ENCODE data around the gene INPP5A.

Gene INPP5A

DNA sequence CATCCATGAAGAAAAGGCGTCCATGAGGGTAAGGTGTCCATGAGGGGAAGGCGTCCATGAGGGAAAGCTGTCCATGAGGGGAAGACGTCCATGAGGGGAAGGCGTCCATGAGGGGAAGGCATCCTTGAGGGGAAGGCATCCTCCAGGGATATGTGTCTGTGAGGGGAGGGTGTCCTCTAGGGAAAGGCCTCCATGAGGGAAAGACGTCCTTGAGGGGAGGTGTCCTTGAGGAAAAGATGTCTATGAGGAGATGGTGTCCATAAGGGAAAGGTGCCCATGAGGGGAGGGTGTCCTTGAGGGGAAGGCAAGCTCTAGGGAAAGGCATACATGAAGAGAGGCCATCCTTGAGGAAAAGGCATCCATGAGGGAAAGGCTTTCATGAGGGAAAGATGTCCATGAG lies 92.6 kb downstream of the INPP5A start:
- Histone ChIP-seq H3K27me3 (replicated peaks; ENCODE audit: insufficient read depth, low read length) (no peaks in the 10 kb centered on the region), H3K79me2 (ENCODE audit: low read length) (no peaks in the 10 kb centered on the region), H3K36me3 (replicated peaks; ENCODE audit: insufficient read depth, low read length) (no peaks in the 10 kb centered on the region), H2AFZ (ENCODE audit: low read length) (no peak overlapping the region), H3K4me2 (ENCODE audit: low read depth, low read length) (no peak overlapping the region), H3K9me3 (replicated peaks; ENCODE audit: insufficient read depth, low read length) (no peaks in the 10 kb centered on the region), H3K9me2 (replicated peaks; ENCODE audit: insufficient read depth, low read length) (no peaks in the 10 kb centered on the region), H3K27ac (ENCODE audit: low read length) (no peak overlapping the region), H4K20me1 (ENCODE audit: insufficient read depth, low read length) (no peaks in the 10 kb centered on the region), H3K9ac (ENCODE audit: low read length) (no peak overlapping the region), H3K4me3 (ENCODE audit: low read length) (no peak overlapping the region), H3K4me1 (ENCODE audit: low read length) (no peaks in the 10 kb centered on the region), H3F3A (ENCODE audit: insufficient read depth, low read length) (no peaks in the 10 kb centered on the region)
- no peak for DNase-seq
- TF ChIP-seq, protein P1, sequence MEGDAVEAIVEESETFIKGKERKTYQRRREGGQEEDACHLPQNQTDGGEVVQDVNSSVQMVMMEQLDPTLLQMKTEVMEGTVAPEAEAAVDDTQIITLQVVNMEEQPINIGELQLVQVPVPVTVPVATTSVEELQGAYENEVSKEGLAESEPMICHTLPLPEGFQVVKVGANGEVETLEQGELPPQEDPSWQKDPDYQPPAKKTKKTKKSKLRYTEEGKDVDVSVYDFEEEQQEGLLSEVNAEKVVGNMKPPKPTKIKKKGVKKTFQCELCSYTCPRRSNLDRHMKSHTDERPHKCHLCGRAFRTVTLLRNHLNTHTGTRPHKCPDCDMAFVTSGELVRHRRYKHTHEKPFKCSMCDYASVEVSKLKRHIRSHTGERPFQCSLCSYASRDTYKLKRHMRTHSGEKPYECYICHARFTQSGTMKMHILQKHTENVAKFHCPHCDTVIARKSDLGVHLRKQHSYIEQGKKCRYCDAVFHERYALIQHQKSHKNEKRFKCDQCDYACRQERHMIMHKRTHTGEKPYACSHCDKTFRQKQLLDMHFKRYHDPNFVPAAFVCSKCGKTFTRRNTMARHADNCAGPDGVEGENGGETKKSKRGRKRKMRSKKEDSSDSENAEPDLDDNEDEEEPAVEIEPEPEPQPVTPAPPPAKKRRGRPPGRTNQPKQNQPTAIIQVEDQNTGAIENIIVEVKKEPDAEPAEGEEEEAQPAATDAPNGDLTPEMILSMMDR (IDR thresholded peaks at IDR 0.05; ENCODE audit: low read length), result no peak
- no peak for TF ChIP-seq EZH2 (optimal IDR thresholded peaks at IDR 0.05; ENCODE audit: low read depth, low read length)

DNA sequence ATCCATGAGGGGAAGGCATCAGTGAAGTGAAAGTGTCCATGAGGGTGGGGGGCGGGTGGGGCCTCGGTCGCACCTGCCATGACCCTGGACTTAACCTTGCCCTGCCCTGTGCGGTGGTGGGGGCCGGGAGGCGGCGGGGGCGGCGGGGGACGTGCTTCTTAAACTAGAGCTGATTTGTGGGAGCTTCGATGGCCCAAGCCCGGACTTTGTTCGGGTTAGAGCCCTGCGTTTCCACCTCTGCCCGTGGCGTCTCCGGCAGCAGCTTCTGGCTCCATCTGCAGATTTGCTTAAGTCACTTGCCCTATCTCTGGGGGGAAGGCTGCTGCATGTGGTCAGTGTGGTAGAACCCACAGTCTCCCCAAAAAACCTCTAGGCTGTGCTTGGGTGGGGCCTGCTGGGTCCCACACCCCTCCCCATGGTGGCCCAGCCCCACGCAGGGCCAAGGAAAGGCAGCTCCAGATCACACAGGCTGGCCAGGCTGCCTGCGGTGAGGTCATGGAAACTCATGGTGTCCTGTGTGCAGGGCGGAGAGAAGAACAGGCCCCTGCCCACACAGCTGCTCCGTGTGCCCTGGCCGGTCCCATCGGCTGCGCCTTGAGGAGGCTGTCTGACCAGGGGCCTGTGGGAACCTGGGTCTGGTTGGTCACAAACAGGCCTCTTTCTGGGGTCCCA lies 93.2 kb downstream of the INPP5A start:
- Histone ChIP-seq H3K36me3 (replicated peaks; ENCODE audit: insufficient read depth, low read length) (no peaks in the 10 kb centered on the region), H3K9ac (ENCODE audit: low read length) (no peak overlapping the region), H3K27me3 (replicated peaks; ENCODE audit: insufficient read depth, low read length) (no peaks in the 10 kb centered on the region), H3K4me3 (ENCODE audit: low read length) (no peak overlapping the region), H4K20me1 (ENCODE audit: insufficient read depth, low read length) (no peaks in the 10 kb centered on the region), H3K79me2 (ENCODE audit: low read length) (no peaks in the 10 kb centered on the region), H3K4me2 (ENCODE audit: low read depth, low read length) (no peak overlapping the region), H3K9me3 (replicated peaks; ENCODE audit: insufficient read depth, low read length) (no peaks in the 10 kb centered on the region), H3K27ac (ENCODE audit: low read length) (no peak overlapping the region), H3F3A (ENCODE audit: insufficient read depth, low read length) (no peaks in the 10 kb centered on the region), H2AFZ (ENCODE audit: low read length) (no peak overlapping the region), H3K4me1 (ENCODE audit: low read length) (no peaks in the 10 kb centered on the region), H3K9me2 (replicated peaks; ENCODE audit: insufficient read depth, low read length) (no peaks in the 10 kb centered on the region)
- DNase-seq, result no peak
- TF ChIP-seq, protein P1 (IDR thresholded peaks at IDR 0.05; ENCODE audit: low read length), result no peak
- no peak for TF ChIP-seq EZH2 (optimal IDR thresholded peaks at IDR 0.05; ENCODE audit: low read depth, low read length)
- no peak for TF ChIP-seq EZH2phosphoT487 (IDR thresholded peaks at IDR 0.05; ENCODE audit: low read length)

DNA sequence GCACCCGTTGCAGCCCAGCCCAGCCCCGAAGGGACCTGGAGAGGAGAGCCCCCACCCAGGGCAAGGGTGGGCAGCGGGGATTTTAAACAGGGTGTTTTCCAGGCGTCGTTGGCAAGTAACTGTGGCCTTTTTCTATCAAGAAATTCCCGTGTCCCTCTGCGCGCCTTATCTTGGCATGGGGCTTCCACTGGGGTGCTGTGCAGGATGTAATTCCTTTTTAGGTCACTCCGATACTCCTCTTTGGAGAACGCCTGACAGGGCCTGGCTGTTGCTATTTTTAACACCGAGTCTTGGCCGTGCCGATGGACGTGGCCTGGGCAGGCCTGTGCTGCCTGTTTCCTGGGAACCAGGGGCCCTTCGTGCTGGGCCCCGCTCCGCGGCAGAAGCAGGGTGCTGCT lies 93.8 kb downstream of the INPP5A start:
- no peaks in the 10 kb centered on the region for H3F3A ChIP-seq (ENCODE audit: insufficient read depth, low read length)
- H2AFZ ChIP-seq (ENCODE audit: low read length), result no peak overlapping the region
- H3K9me3 ChIP-seq (replicated peaks; ENCODE audit: insufficient read depth, low read length), result no peaks in the 10 kb centered on the region
- H4K20me1 ChIP-seq (ENCODE audit: insufficient read depth, low read length), result no peaks in the 10 kb centered on the region
- no peaks in the 10 kb centered on the region for H3K27me3 ChIP-seq (replicated peaks; ENCODE audit: insufficient read depth, low read length)
- no peak overlapping the region for H3K27ac ChIP-seq (ENCODE audit: low read length)
- H3K4me1 ChIP-seq (ENCODE audit: low read length), result no peaks in the 10 kb centered on the region
- DNase-seq, result no peak
- TF ChIP-seq, protein P1 (IDR thresholded peaks at IDR 0.05; ENCODE audit: low read length), result no peak
- TF ChIP-seq EZH2phosphoT487 (IDR thresholded peaks at IDR 0.05; ENCODE audit: low read length) (no peak), EZH2 (optimal IDR thresholded peaks at IDR 0.05; ENCODE audit: low read depth, low read length) (no peak)
- H3K4me2 ChIP-seq (ENCODE audit: low read depth, low read length), result no peak overlapping the region
- H3K9me2 ChIP-seq (replicated peaks; ENCODE audit: insufficient read depth, low read length), result no peaks in the 10 kb centered on the region
- no peak overlapping the region for H3K4me3 ChIP-seq (ENCODE audit: low read length)
- H3K36me3 ChIP-seq (replicated peaks; ENCODE audit: insufficient read depth, low read length), result no peaks in the 10 kb centered on the region
- no peak overlapping the region for H3K9ac ChIP-seq (ENCODE audit: low read length)
- no peaks in the 10 kb centered on the region for H3K79me2 ChIP-seq (ENCODE audit: low read length)
